ENCODE results near the gene MALL.

Gene MALL

GRCh38 chr2:110106642-110107041 is 9.0 kb downstream of the MALL start:
- H3K36me3 ChIP-seq, result no peaks in the 10 kb centered on the region
- no peak for DNase-seq
- no peak overlapping the region for H3K4me3 ChIP-seq
- peaks cover 0 to 3% of the 10 kb centered on the region in 2 donors for H3K27me3 ChIP-seq
- no peaks in the 10 kb centered on the region for H3K9me3 ChIP-seq
- peaks cover 0 to 21% (median 13%) of the 10 kb centered on the region in 4 donors for H3K4me1 ChIP-seq
- no peak for TF ChIP-seq CTCF (IDR thresholded peaks at IDR 0.05)
- intact Hi-C loops (cut with DNase I; ENCODE audit: low total_unique reads), result no loop called here
- peak overlapping the region in 1 of 2 donors; percentile 34 for H3K27ac ChIP-seq

- H3K9me3 ChIP-seq, result no peaks in the 10 kb centered on the region
- H3K4me1 ChIP-seq, result peaks cover 0 to 29% (median 18%) of the 10 kb centered on the region in 4 donors
- intact Hi-C loops (cut with DNase I; ENCODE audit: low total_unique reads), result no loop called here
- H3K27me3 ChIP-seq, result peaks cover 0 to 3% of the 10 kb centered on the region in 2 donors
- H3K36me3 ChIP-seq, result no peaks in the 10 kb centered on the region
- TF ChIP-seq CTCF (IDR thresholded peaks at IDR 0.05), result no peak
- peak overlapping the region; percentile 20 to 34 for H3K27ac ChIP-seq
- H3K4me3 ChIP-seq, result no peak overlapping the region
- DNase-seq, result no peak
These were observed 9.8 kb downstream of the MALL start for GRCh38 chr2:110105608-110106467.

- H3K27ac ChIP-seq, result peak overlapping the region in 1 of 2 donors; percentile 34
These were observed 10.4 kb downstream of the MALL start for GRCh38 chr2:110105183-110105582.

GRCh38 chr2:110104025-110104771 is 11.4 kb downstream of the MALL start:
- no peak for TF ChIP-seq CTCF (IDR thresholded peaks at IDR 0.05)
- Histone ChIP-seq H3K27me3 (peaks cover 0 to 3% of the 10 kb centered on the region in 2 donors), H3K27ac (no peak overlapping the region), H3K4me1 (peaks cover 0 to 36% (median 23%) of the 10 kb centered on the region in 4 donors), H3K9me3 (no peaks in the 10 kb centered on the region), H3K36me3 (no peaks in the 10 kb centered on the region), H3K4me3 (no peak overlapping the region)
- DNase-seq, result no peak
- intact Hi-C loops (cut with DNase I; ENCODE audit: low total_unique reads), result no loop called here

More at GRCh38 chr2:110105183-110105582, 10.4 kb downstream of the MALL start:
- Histone ChIP-seq H3K4me1 (peaks cover 0 to 35% (median 22%) of the 10 kb centered on the region in 4 donors), H3K36me3 (no peaks in the 10 kb centered on the region), H3K4me3 (no peak overlapping the region), H3K9me3 (no peaks in the 10 kb centered on the region), H3K27me3 (peaks cover 0 to 3% of the 10 kb centered on the region in 2 donors)
- intact Hi-C loops (cut with DNase I; ENCODE audit: low total_unique reads), result no loop called here
- TF ChIP-seq CTCF (IDR thresholded peaks at IDR 0.05), result no peak
- DNase-seq, result no peak

- DNase-seq, result no peak
- Histone ChIP-seq H3K4me3 (no peak overlapping the region), H3K36me3 (no peaks in the 10 kb centered on the region), H3K27ac (peak overlapping the region; percentile 82 to 87), H3K27me3 (peaks cover 0 to 3% of the 10 kb centered on the region in 2 donors), H3K9me3 (no peaks in the 10 kb centered on the region), H3K4me1 (peaks cover 0 to 45% (median 27%) of the 10 kb centered on the region in 4 donors)
- intact Hi-C loops (cut with DNase I; ENCODE audit: low total_unique reads), result no loop called here
- TF ChIP-seq CTCF (IDR thresholded peaks at IDR 0.05), result no peak
These were observed 12.3 kb downstream of the MALL start for GRCh38 chr2:110103061-110103961.

Data from tibial artery (tissue), 4 donors.